H9 (cell line): Measurements from ENCODE around the gene ASPG. TPM values are rescaled to one million over a fixed set of nuclear protein-coding genes. Genes with fewer than 3 reads are reported as not detected.
A peak's percentile ranks its signal among the peaks of the same experiment; 100 is the strongest.

Experiments
- DNase-seq: peaks from one replicate; pipeline ENCODE4 v3.0.0-alpha.2; 2017
- H2AFZ ChIP-seq: one replicate; pipeline ENCODE4 v1.6.1; 2013; ENCODE audit warnings: mild to moderate bottlenecking, low read length, control low read depth, moderate library complexity
- H2AK5ac ChIP-seq: 2 replicates; pipeline ENCODE4 v1.6.1; 2013; ENCODE audit warnings: low read length, control low read depth, mixed read lengths; ENCODE audit not compliant: insufficient read length
- H2BK120ac ChIP-seq: one replicate; pipeline ENCODE4 v1.6.1; 2013; ENCODE audit warnings: low read depth, mild to moderate bottlenecking, low read length, control low read depth, inconsistent platforms; ENCODE audit not compliant: poor library complexity, severe bottlenecking
- H2BK12ac ChIP-seq: 2 replicates; pipeline ENCODE4 v1.6.1; 2013; ENCODE audit warnings: low read length, control low read depth, mixed read lengths, low read depth; ENCODE audit not compliant: insufficient read length
- H2BK15ac ChIP-seq: 2 replicates; pipeline ENCODE4 v1.6.1; 2013; ENCODE audit warnings: low read depth, low read length, control low read depth
- H2BK20ac ChIP-seq: one replicate; pipeline ENCODE4 v1.6.1; 2013; ENCODE audit warnings: low read depth, mild to moderate bottlenecking, low read length, control low read depth, inconsistent platforms; ENCODE audit not compliant: poor library complexity, severe bottlenecking
- H2BK5ac ChIP-seq: 2 replicates; pipeline ENCODE4 v1.6.1; 2013; ENCODE audit warnings: low read length, control low read depth, mixed read lengths; ENCODE audit not compliant: insufficient read length
- H3K14ac ChIP-seq: 2 replicates; pipeline ENCODE4 v1.6.1; 2013; ENCODE audit warnings: low read length, control low read depth; ENCODE audit not compliant: insufficient read depth
- H3K18ac ChIP-seq: 2 replicates; pipeline ENCODE4 v1.6.1; 2013; ENCODE audit warnings: low read depth, mild to moderate bottlenecking, mixed read lengths, low read length, control low read depth; ENCODE audit not compliant: insufficient read length
- H3K23ac ChIP-seq: 2 replicates; pipeline ENCODE4 v1.6.1; 2013; ENCODE audit warnings: low read length, control low read depth, mixed read lengths, low read depth; ENCODE audit not compliant: insufficient read length
- H3K23me2 ChIP-seq: 2 replicates; pipeline ENCODE4 v1.6.1; 2013; ENCODE audit warnings: low read depth, mild to moderate bottlenecking, mixed read lengths, low read length, control low read depth; ENCODE audit not compliant: insufficient read length, poor library complexity, severe bottlenecking
- H3K27ac ChIP-seq: 2 replicates; pipeline ENCODE4 v1.5.1; 2013; ENCODE audit warnings: low read length, control low read depth, mixed read lengths, low read depth; ENCODE audit not compliant: insufficient read length
- H3K27me3 ChIP-seq: 2 replicates; pipeline ENCODE4 v1.6.1; 2013; ENCODE audit warnings: low read length, control low read depth, inconsistent platforms; ENCODE audit not compliant: insufficient read depth
- H3K4ac ChIP-seq: 2 replicates; pipeline ENCODE4 v1.6.1; 2013; ENCODE audit warnings: low read depth, mild to moderate bottlenecking, control low read depth, inconsistent platforms, low read length, moderate library complexity
- H3K4me1 ChIP-seq: 2 replicates; pipeline ENCODE4 v1.6.1; 2013; ENCODE audit warnings: low read length, control low read depth, inconsistent platforms; ENCODE audit not compliant: insufficient read depth
- H3K4me2 ChIP-seq: 2 replicates; pipeline ENCODE4 v1.6.1; 2013; ENCODE audit warnings: low read length, control low read depth, mixed read lengths; ENCODE audit not compliant: insufficient read length, insufficient read depth
- H3K56ac ChIP-seq: 2 replicates; pipeline ENCODE4 v1.6.1; 2013; ENCODE audit warnings: low read depth, mild to moderate bottlenecking, mixed read lengths, low read length, control low read depth; ENCODE audit not compliant: insufficient read length
- H3K79me1 ChIP-seq: 2 replicates; pipeline ENCODE4 v1.6.1; 2013; ENCODE audit warnings: low read depth, mild to moderate bottlenecking, moderate library complexity, low read length, control low read depth, inconsistent platforms; ENCODE audit not compliant: insufficient read depth, poor library complexity, severe bottlenecking
- H3K79me2 ChIP-seq: 2 replicates; pipeline ENCODE4 v1.6.1; 2013; ENCODE audit warnings: low read length, control low read depth, inconsistent platforms; ENCODE audit not compliant: insufficient read depth
- H3K9ac ChIP-seq: 2 replicates; pipeline ENCODE4 v1.6.1; 2013; ENCODE audit warnings: low read length, control low read depth, mixed read lengths; ENCODE audit not compliant: insufficient read length; ENCODE audit errors: extremely low read depth
- H3K9me3 ChIP-seq: one replicate; pipeline ENCODE4 v1.6.1; 2013; ENCODE audit warnings: low read depth, low read length, inconsistent platforms; ENCODE audit not compliant: control insufficient read depth
- H3T11ph ChIP-seq: one replicate; pipeline ENCODE4 v1.6.1; 2013; ENCODE audit warnings: mild to moderate bottlenecking, low read length, control low read depth, inconsistent platforms
- H4K20me1 ChIP-seq: one replicate; pipeline ENCODE4 v1.6.1; 2013; ENCODE audit not compliant: control insufficient read depth, insufficient read length, insufficient read depth
- H4K5ac ChIP-seq: 2 replicates; pipeline ENCODE4 v1.6.1; 2013; ENCODE audit warnings: low read depth, mild to moderate bottlenecking, mixed read lengths, low read length, control low read depth; ENCODE audit not compliant: insufficient read length
- H4K8ac ChIP-seq: replicated peaks from 2 replicates; pipeline ENCODE4 v1.6.1; 2013; ENCODE audit warnings: low read length, control low read depth, mixed read lengths, low read depth; ENCODE audit not compliant: insufficient read length
- H4K91ac ChIP-seq: 2 replicates; pipeline ENCODE4 v1.6.1; 2013; ENCODE audit warnings: low read depth, mild to moderate bottlenecking, moderate library complexity, mixed read lengths, low read length, control low read depth; ENCODE audit not compliant: insufficient read length
- H3K27ac Mint-ChIP-seq, 3 experiments: 2 replicates in 2 of 3; 3 replicates in 1 of 3; pipeline ENCODE4 v1.8.0; 2020 to 2021; ENCODE audit warnings: mixed read lengths in 3 of 3, mild to moderate bottlenecking in 1 of 3, moderate library complexity in 1 of 3
- H3K27me3 Mint-ChIP-seq: 2 replicates; pipeline ENCODE4 v1.8.0; 2021; ENCODE audit warnings: low read depth, mild to moderate bottlenecking, moderate library complexity, mixed read lengths
- H3K36me3 Mint-ChIP-seq, 3 experiments: 2 replicates in 2 of 3; 3 replicates in 1 of 3; pipeline ENCODE4 v1.8.0; 2020 to 2021; ENCODE audit warnings: low read depth in 3 of 3, mixed read lengths in 3 of 3; ENCODE audit not compliant: insufficient read depth in 1 of 3
- H3K4me1 Mint-ChIP-seq, 2 experiments: 2 replicates each; pipeline ENCODE4 v1.8.0; 2020; ENCODE audit warnings: mixed read lengths in 2 of 2
- H3K4me3 Mint-ChIP-seq, 2 experiments: 2 replicates in 1 of 2; 3 replicates in 1 of 2; pipeline ENCODE4 v1.8.0; 2020 to 2021; ENCODE audit warnings: mild to moderate bottlenecking in 2 of 2, mixed read lengths in 2 of 2, moderate library complexity in 1 of 2
- H3K9me3 Mint-ChIP-seq, 2 experiments: 2 replicates in 1 of 2; 3 replicates in 1 of 2; pipeline ENCODE4 v1.8.0; 2020; ENCODE audit warnings: mild to moderate bottlenecking in 2 of 2, mixed read lengths in 2 of 2, moderate library complexity in 1 of 2
- WGBS: extraction: QIAGEN DNeasy Blood & Tissue Kit; methylation state at CpG from one replicate; pipeline ENCODE4 v1.1.7; 2013; ENCODE audit warnings: missing lambda C conversion rate, low lambda C conversion rate, mixed read lengths; ENCODE audit not compliant: insufficient read length; ENCODE audit errors: extremely low coverage; 5-methylcytosine and 5-hydroxymethylcytosine counted together
- total RNA-seq: library from RNA; stranded (reverse); gene quantifications from 2 replicates; pipeline ENCODE4 v1.2.1, GENCODE V29; 2021
- TF ChIP-seq, protein P1 (sequence below): fragments of 200-600 bp; sonication (generic); conservative IDR thresholded peaks from 3 replicates; pipeline ENCODE4 v1.8.0; 2021; ENCODE audit warnings: antibody characterized with exemption, mild to moderate bottlenecking

Gene ASPG
- total RNA-seq, 1 experiment from 2014 or later: 0.33 TPM

DNA sequence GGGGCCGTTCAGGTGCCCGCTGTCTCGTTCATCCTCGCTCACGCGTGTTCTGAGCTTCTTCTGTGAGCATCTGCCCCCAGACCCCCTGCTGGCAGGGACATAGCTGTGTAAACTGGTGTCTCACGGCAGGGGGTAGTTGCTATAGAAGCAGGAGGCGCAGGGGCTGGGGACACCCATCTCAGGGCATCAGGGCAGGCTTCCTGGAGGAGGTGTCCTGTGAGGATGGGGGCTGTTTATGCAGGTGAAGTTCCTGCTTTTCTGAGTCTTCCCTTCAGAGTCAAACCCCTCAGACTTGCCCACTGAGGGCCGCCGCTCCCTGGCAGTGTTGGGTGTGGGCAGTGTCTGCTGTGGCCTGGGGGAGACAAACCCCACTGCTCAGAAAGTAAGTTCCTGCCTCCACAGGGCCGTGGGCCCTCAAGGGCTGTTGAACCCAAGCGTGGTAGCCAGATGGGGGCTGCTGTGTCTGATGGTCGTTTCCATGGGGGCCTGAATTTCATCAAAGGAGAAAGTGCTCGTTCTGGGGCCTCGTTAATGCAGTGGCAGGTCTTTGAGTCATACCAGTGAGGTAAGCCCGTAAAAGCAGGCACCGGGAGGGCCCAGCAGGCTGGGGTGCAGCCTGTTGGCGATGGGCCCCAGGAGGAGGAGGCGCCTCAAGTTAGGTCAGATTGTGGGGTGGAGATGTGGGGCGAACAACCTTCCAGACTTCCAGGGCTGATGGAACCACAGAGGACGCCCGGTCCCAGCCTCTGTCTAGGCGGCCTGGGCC is 76.3 kb downstream of the ASPG start:
- H3K4ac ChIP-seq: no peak overlapping the region
- no peak overlapping the region; the same call in 1 of the 2 replicates for H3K14ac ChIP-seq
- H3T11ph ChIP-seq: no peak overlapping the region
- no peak overlapping the region for H3K23ac ChIP-seq
- Mint-ChIP-seq H3K4me3 (no peak overlapping the region), H3K4me1 (peaks cover 3 to 4% of the 10 kb centered on the region in 2 experiments; a peak in 2 of 4 replicates), H3K36me3 (peaks cover 0 to 2% (median 0%) of the 10 kb centered on the region in 3 experiments; a peak in 2 of 7 replicates), H3K27ac (peak overlapping the region in 1 of 3 experiments; percentile 18; a peak in 1 of 7 replicates), H3K27me3 (no peaks in the 10 kb centered on the region), H3K9me3 (no peaks in the 10 kb centered on the region)
- H2BK12ac ChIP-seq: no peak overlapping the region
- no peak overlapping the region for H4K5ac ChIP-seq
- H2BK5ac ChIP-seq: no peak overlapping the region
- H2AK5ac ChIP-seq: no peak overlapping the region
- no peak overlapping the region for H3K56ac ChIP-seq
- H4K91ac ChIP-seq: no peak overlapping the region
- WGBS: no CpG with 5 or more reads among the region's 23 CpGs
- no peaks in the 10 kb centered on the region for H3K9me3 ChIP-seq
- H3K18ac ChIP-seq: no peak overlapping the region
- no peaks in the 10 kb centered on the region for H3K23me2 ChIP-seq
- no peak overlapping the region for H2BK120ac ChIP-seq
- no peak overlapping the region for H3K9ac ChIP-seq
- H3K79me1 ChIP-seq: no peaks in the 10 kb centered on the region
- no peak overlapping the region for H2BK20ac ChIP-seq
- DNase-seq: no peak
- no peak overlapping the region for H2AFZ ChIP-seq
- H2BK15ac ChIP-seq: no peak overlapping the region
- no peak overlapping the region for H3K4me2 ChIP-seq
- H4K20me1 ChIP-seq: no peaks in the 10 kb centered on the region
- H3K4me1 ChIP-seq: no peaks in the 10 kb centered on the region
- no peak overlapping the region for H3K27ac ChIP-seq
- no peak overlapping the region for H4K8ac ChIP-seq
- TF ChIP-seq, protein P1, sequence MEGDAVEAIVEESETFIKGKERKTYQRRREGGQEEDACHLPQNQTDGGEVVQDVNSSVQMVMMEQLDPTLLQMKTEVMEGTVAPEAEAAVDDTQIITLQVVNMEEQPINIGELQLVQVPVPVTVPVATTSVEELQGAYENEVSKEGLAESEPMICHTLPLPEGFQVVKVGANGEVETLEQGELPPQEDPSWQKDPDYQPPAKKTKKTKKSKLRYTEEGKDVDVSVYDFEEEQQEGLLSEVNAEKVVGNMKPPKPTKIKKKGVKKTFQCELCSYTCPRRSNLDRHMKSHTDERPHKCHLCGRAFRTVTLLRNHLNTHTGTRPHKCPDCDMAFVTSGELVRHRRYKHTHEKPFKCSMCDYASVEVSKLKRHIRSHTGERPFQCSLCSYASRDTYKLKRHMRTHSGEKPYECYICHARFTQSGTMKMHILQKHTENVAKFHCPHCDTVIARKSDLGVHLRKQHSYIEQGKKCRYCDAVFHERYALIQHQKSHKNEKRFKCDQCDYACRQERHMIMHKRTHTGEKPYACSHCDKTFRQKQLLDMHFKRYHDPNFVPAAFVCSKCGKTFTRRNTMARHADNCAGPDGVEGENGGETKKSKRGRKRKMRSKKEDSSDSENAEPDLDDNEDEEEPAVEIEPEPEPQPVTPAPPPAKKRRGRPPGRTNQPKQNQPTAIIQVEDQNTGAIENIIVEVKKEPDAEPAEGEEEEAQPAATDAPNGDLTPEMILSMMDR: no peak
- no peaks in the 10 kb centered on the region; the same call in 1 of the 2 replicates for H3K79me2 ChIP-seq
- no peaks in the 10 kb centered on the region for H3K27me3 ChIP-seq
